Measurements from ENCODE around the gene BUD31. TPM values are rescaled to one million over a fixed set of nuclear protein-coding genes. Genes with fewer than 3 reads are reported as not detected.
A peak's percentile ranks its signal among the peaks of the same experiment; 100 is the strongest.
"Not testable (repeated sequence)": the region's sequence is repeated elsewhere in the genome, so short reads cannot be mapped to it uniquely, and the experiment has no call there.

Gene BUD31
- polyA plus RNA-seq, 1 donor, result 109 TPM

DNA sequence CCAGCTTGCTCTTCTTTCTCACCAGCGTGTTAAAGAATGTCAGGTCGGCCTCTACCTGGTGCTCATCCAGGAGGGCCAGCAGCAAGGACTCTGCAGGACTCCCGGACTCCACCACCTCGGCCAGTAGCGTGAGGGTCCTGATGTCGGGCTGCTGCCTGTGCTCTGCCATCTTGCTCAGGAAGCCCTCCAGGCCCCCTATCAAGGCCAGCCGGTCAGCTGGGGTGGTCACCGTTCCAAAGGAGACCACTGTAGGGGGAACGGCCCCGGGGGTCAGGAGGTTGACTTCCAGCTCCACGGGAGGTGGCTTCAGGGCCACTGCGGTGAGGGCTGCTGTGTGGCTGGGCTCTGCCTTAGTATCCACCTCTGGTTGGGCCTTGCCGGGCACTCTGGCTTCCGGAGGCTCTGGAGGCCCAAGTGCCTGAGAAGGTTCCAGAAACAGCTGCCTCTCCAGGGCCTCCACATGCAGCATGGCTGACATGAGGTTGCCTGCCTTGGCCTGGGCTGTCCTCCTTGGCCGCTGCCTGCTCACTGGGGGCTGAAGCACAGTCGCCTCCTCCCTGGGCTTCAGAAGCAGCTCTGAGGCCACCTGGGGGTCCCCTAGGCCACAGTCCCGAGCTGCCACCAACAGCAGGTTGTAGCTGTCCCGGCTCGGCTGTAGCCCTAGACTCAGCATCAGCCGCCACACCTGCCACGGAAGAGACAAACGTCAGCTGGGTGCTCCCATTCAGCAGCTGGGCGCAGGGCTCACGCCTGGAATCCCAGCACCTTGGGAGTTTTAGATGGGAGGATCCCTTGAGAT, 16.4 kb downstream of the BUD31 start:
- no peak for DNase-seq

GRCh38 chr7:99428972-99429566, 20.3 kb downstream of the BUD31 start:
- no peak for DNase-seq

DNA sequence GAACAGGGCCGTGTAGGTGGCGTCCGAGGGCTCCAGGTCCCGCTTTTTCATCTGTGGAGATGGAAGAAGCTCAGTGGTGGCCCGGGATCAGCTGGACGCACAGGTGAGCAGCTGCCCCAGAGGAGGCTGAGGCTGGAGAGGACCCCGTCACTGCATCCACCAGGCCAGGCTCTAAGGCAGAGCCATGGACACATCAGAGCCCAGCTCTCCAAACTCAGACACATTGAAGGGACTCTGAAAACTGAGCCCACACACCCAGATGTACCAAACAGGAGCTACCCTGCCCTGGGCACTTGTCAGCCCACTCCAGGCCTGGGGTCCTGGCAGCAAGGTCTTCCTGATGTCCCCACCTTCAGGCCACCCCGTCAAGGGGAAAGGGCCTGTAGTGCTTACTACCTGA, 21.0 kb downstream of the BUD31 start:
- DNase-seq, result no peak

DNA sequence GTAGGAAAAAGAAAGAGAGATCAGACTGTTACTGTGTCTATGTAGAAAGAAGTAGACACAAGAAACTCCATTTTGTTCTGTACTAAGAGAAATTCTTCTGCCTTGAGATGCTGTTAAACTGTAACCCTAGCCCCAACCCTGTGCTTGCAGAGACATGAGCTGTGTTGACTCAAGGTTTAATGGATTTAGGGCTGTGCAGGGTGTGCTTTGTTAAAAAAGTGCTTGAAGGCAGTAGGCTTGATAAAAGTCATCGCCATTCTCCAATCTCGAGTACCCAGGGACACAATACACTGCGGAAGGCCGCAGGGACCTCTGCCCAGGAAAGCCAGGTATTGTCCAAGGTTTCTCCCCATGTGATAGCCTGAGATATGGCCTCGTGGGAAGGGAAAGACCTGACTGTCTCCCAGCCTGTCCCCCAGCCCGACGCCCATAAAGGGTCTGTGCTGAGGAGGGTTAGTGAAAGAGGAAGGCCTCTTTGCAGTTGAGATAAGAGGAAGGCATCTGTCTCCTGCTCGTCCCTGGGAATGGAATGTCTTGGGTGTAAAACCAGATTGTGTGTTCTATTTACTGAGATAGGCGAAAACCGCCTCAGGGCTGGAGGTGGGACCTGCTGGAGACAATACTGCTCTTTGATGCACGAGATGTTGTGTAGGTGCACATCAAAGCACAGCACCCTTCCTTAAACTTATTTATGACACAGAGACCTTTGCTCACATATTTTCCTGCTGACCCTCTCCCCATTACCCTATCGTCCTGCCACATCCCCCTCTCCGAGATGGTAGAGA, 23.2 kb downstream of the BUD31 start:
- not testable (repeated sequence) for DNase-seq

- DNase-seq, result no peak
Observed at GRCh38 chr7:99433158-99433557, 24.4 kb downstream of the BUD31 start.

DNA sequence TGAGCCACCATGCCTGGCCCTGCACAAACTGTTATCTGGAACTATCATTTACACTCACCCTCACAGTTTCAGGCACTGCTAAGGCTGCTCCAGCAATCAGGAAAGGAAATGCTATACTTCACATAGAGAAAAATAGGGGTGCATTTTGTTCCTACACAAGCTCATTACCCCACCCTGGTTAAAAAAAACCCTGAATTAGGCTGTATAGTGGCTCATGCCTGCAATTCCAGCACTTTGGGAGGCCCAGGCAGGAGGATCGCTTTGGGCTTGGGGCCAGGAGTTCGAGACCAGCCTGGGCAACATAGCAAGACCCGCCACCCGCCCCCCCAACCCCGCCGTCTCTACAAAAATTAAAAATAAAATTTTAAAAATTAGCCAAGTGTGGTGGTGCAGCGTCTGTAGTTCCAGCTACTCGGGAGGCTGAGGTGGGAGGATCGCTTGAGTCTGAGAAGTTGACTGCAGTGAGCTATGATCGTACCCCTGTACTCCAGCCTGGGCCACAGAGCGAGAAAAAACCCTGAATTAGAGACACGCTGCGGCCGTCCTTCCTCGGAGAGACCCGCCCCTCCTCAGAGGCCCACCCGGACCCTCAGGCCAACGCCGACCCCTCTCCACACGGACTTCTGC, 29.3 kb downstream of the BUD31 start:
- no peak for DNase-seq

DNA sequence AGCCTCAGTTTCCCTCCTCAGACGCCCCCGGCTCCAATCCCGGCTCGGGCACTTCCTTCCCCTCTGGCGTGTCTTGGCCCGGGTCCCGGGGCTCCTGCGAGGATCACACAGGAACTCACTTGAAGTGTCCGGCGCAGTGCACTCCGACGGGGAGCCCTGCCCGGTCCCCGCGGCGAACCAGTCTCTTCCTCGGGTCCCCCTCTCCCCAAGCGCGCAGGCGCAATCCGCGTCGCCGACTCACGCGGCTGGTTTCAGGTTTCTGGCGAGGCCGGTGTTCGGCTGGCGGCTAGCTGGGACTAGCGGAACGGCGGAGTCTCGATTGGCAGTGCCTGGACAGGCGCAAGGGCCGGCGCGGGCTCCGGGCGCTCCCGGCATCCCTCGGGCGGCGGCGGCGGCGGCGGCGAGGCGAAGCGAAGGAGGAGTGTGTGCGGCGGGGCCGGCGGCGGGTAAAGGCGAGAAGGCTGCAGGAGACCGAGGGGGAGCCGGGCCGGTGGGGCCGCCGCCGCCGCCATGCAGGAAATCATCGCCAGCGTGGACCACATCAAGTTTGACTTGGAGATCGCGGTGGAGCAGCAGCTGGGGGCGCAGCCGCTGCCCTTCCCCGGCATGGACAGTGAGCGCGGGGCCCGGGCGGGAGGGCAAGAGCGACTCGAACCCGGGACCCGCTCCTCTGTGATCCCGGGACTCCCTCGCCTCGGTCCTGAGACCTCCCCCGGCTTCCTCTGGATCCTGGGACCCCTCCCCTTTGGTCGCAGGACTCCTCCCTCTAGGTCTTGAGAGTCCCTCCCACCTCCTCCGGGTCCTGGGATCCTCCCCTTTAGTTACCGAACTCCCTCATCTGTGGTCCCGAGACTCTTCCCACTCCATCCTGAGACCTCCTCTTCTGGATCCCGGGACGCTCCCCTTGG, 30.1 kb downstream of the BUD31 start, which contains the start of the genes CPSF4 and PTCD1:
Gene CPSF4, plus strand, starts transcription at position 371 of the 908 bp plus-strand sequence. Its CDS starts 140 bp downstream, at position 511.
Gene PTCD1, minus strand, starts transcription at position 226 of the 908 bp plus-strand sequence. CDS start 3,556 bp downstream, outside the sequence.
- DNase-seq, result peak; percentile 95

DNA sequence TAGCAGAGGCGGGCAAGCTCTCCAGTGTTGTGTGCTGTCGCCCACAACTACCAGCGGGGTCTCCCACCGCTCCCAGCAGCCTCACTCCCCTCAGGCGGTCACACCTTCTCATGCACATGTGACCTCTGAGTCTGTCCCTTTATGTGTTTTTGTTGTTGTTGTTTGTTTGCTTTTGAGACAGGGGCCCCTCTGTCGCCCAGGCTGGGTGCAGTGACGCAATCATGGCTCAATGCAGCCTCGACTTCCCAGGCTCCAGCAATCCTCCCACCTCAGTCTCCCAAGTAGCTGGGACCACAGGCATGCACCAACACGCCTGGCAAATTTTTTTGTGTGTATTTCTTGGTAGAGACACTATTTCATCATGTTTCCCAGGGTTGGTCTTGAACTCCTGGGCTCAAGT, 31.4 kb downstream of the BUD31 start:
- DNase-seq, result no peak

- no peak for DNase-seq
Observed at GRCh38 chr7:99446096-99446495, 37.3 kb downstream of the BUD31 start.

DNA sequence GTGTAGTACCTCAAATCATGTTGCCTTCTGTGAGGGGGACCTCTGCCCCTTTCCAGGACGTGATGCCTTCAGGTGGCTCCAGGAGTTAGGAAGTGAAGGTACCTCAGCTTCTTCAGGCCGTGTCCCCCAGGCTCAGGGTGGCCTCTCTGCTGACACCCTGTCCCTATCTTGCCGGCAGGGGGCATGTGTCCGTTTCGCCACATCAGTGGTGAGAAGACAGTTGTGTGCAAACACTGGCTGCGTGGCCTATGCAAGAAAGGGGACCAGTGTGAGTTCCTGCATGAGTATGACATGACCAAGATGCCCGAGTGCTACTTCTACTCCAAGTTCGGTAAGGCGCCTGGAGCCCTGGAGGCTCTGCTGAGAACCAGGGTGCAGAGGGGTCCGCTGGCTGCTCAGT, 39.2 kb downstream of the BUD31 start:
- no peak for DNase-seq

GRCh38 chr7:99448855-99449254, 40.1 kb downstream of the BUD31 start:
- no peak for DNase-seq

DNA sequence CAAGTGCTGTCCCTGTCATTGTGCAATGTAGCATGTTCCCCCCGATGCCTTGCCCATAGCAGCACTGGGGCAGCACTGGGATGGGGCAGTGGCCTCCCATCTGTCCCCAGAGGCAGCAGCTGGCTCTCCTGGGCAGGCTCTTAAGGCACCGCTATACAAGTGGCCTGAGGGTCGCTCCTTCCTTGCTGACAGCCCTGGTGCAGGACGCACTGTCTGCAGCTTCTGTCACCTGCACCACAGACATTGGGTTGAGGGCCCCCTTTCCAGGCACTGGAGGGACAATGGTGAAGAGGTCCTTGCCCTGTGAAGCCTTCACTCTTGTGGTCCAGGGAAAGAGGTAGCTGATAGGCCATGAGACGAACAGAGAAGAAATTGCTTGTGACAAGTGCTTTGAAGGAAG, 40.6 kb downstream of the BUD31 start:
- DNase-seq, result no peak

DNA sequence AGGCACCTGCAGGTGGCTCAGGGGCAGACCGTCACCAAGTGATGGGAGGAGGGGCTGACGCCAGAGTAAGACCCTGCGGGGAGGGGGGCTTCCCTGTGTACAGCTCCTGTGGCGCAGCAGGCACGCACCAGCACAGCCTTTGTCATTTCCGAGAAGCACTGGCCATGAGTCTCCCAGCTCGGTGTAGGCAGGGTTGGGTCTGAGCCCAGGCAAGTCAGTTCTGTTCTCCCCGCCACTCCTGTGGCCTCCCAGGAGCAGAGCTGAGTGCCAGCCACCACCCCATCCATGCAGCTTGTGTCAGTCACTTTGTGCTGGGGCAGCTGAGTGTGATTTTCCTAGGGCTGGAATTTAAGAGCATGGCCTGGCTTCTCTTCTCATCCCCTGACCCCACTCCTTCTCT, 43.2 kb downstream of the BUD31 start:
- no peak for DNase-seq

DNA sequence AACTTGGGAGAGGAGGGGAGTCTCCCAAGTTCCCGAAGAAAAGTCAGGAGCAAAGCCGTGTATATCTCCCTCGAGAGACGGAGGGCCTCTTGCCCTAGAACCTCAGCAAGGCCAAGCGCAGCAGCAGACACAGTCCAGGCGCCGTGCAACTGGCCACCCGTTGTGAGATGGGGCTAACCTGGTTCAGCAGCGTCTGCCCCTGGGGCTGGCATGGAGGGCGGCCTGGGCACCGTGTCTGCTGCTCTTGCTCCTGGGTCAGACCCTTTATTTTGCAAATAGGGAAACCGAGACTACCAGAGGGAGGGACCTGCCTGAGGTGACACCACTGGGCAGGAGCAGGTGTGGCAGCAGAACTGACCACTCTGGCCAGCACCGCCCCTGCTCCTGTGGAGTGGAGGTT, 43.8 kb downstream of the BUD31 start:
- no peak for DNase-seq

DNA sequence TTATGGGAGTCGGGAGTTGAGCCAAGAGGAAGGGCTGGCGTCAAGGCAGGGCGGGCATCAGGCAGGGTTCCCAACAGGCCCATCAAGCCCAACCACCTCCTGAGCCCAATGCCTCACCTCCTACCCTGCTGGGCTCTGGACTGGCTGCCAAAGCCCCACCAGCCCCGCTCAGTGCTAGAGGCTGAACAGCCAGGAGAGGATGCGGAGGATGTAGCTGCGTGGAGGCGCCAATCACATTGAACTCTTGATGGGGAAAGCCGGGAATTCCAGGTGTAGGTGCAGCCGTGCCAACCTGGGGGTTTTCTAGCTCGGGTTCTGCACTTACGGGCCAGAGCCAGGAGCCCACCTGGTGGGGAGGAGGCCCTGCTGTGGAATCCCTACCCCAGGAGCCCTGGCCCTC, 44.3 kb downstream of the BUD31 start:
- DNase-seq, result no peak

- DNase-seq, result no peak
Observed at GRCh38 chr7:99455874-99456273, 47.1 kb downstream of the BUD31 start.

GRCh38 chr7:99456288-99456687, 47.5 kb downstream of the BUD31 start:
- no peak for DNase-seq

- no peak for DNase-seq
Observed at GRCh38 chr7:99457050-99457649, 48.4 kb downstream of the BUD31 start.

GRCh38 chr7:99457650-99458493, 49.1 kb downstream of the BUD31 start:
- DNase-seq, result no peak

DNA sequence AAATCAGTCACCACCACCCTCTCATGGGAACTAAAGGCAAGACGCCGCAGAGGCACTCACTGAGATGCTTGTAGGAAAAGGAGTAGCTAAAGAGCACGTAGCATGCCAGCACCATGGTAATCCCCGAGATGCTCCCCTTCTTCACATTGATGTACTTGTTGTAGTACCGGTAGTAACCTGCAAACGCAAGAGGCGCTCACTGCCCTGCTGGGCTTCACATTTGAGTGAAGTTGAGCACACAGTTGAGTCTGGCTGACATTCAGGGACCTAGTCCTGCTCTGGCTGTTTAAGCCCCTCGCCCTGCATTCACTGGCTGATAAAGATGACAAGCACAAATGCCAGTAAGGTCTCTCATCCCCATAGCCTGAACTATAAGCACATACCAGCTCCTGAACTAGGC, 50.3 kb downstream of the BUD31 start:
- no peak for DNase-seq

All from left kidney (tissue), 2 donors.